Measurements from ENCODE around the gene TBC1D7. TPM values are rescaled to one million over a fixed set of nuclear protein-coding genes. Genes with fewer than 3 reads are reported as not detected.

Gene TBC1D7
- total RNA-seq, 1 experiment from 2014 or later, result 32.1 TPM

GRCh38 chr6:13285705-13286104, 42.6 kb downstream of the TBC1D7 start:
- no peaks in the 10 kb centered on the region for H3K9me3 ChIP-seq (ENCODE audit: low read depth, low read length, poor library complexity, severe bottlenecking)
- intact Hi-C loops (cut with micrococcal nuclease; ENCODE audit: unreplicated experiment), result no loop called here
- H3K4me3 ChIP-seq (ENCODE audit: low read depth, low read length, poor library complexity, severe bottlenecking), result no peak overlapping the region
- no peaks in the 10 kb centered on the region for H3K4me1 ChIP-seq (ENCODE audit: insufficient read depth, low read length, poor library complexity, severe bottlenecking)
- H3K27ac ChIP-seq (ENCODE audit: low read depth, low read length, poor library complexity, severe bottlenecking), result no peak overlapping the region
- CTCF ChIA-PET, result no interaction called here
- H3K27me3 ChIP-seq (replicated peaks; ENCODE audit: insufficient read depth, low read depth, low read length, poor library complexity), result no peaks in the 10 kb centered on the region
- POLR2A ChIA-PET (ENCODE audit: low non-redundant PET), result no interaction called here
- no peak for DNase-seq (ENCODE audit: low spot score)
- BruUV-seq (replicated peaks), result no TSS peak
- TF ChIP-seq, protein P1, sequence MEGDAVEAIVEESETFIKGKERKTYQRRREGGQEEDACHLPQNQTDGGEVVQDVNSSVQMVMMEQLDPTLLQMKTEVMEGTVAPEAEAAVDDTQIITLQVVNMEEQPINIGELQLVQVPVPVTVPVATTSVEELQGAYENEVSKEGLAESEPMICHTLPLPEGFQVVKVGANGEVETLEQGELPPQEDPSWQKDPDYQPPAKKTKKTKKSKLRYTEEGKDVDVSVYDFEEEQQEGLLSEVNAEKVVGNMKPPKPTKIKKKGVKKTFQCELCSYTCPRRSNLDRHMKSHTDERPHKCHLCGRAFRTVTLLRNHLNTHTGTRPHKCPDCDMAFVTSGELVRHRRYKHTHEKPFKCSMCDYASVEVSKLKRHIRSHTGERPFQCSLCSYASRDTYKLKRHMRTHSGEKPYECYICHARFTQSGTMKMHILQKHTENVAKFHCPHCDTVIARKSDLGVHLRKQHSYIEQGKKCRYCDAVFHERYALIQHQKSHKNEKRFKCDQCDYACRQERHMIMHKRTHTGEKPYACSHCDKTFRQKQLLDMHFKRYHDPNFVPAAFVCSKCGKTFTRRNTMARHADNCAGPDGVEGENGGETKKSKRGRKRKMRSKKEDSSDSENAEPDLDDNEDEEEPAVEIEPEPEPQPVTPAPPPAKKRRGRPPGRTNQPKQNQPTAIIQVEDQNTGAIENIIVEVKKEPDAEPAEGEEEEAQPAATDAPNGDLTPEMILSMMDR (conservative IDR thresholded peaks at IDR 0.05; ENCODE audit: low read depth, low read length), result no peak
- TF ChIP-seq EZH2 (IDR thresholded peaks at IDR 0.05; ENCODE audit: borderline replicate concordance, low read depth, low read length, poor library complexity, severe bottlenecking), result no peak
- peaks cover 5% of the 10 kb centered on the region for H3K36me3 ChIP-seq (ENCODE audit: insufficient read depth, low read length, poor library complexity, severe bottlenecking)

DNA sequence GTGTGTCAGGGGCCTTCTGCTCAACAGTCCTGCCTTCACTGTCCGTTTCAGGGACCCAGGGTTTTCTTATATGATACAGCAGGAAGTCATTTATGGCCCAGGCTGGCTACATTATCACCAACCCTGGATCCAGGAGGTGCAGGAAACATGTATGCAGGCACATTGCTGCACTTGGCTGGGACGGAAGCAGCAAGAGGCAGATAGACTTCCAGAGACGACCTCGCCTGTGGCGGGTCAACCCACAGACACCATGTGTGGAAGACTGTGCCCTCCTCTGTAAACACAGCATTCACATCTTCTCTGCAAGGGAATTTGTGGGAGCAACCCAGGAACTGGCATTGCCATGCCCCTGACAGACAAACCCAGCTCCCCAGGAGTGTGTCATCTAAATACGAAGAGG, 43.7 kb downstream of the TBC1D7 start:
- CTCF ChIA-PET, result no interaction called here
- no peaks in the 10 kb centered on the region for H3K36me3 ChIP-seq (ENCODE audit: insufficient read depth, low read length, poor library complexity, severe bottlenecking)
- H3K4me3 ChIP-seq (ENCODE audit: low read depth, low read length, poor library complexity, severe bottlenecking), result no peak overlapping the region
- no peaks in the 10 kb centered on the region for H3K9me3 ChIP-seq (ENCODE audit: low read depth, low read length, poor library complexity, severe bottlenecking)
- BruUV-seq (replicated peaks), result no TSS peak
- H3K27ac ChIP-seq (ENCODE audit: low read depth, low read length, poor library complexity, severe bottlenecking), result no peak overlapping the region
- no peak for DNase-seq (ENCODE audit: low spot score)
- TF ChIP-seq EZH2 (IDR thresholded peaks at IDR 0.05; ENCODE audit: borderline replicate concordance, low read depth, low read length, poor library complexity, severe bottlenecking), result no peak
- TF ChIP-seq, protein P1 (conservative IDR thresholded peaks at IDR 0.05; ENCODE audit: low read depth, low read length), result no peak
- POLR2A ChIA-PET (ENCODE audit: low non-redundant PET), result interaction anchor here (0.7 kb wide), 1 partner anchor 90 kb away, joined by 3 read pairs; no protein-coding TSS in a partner anchor
- no peaks in the 10 kb centered on the region for H3K4me1 ChIP-seq (ENCODE audit: insufficient read depth, low read length, poor library complexity, severe bottlenecking)
- no peaks in the 10 kb centered on the region for H3K27me3 ChIP-seq (replicated peaks; ENCODE audit: insufficient read depth, low read depth, low read length, poor library complexity)
- intact Hi-C loops (cut with micrococcal nuclease; ENCODE audit: unreplicated experiment), result no loop called here

- no peak for DNase-seq (ENCODE audit: low spot score)
- TF ChIP-seq EZH2 (IDR thresholded peaks at IDR 0.05; ENCODE audit: borderline replicate concordance, low read depth, low read length, poor library complexity, severe bottlenecking), result no peak
- TF ChIP-seq, protein P1 (conservative IDR thresholded peaks at IDR 0.05; ENCODE audit: low read depth, low read length), result no peak
- H3K4me3 ChIP-seq (ENCODE audit: low read depth, low read length, poor library complexity, severe bottlenecking), result no peak overlapping the region
- no peaks in the 10 kb centered on the region for H3K4me1 ChIP-seq (ENCODE audit: insufficient read depth, low read length, poor library complexity, severe bottlenecking)
- intact Hi-C loops (cut with micrococcal nuclease; ENCODE audit: unreplicated experiment), result no loop called here
- H3K9me3 ChIP-seq (ENCODE audit: low read depth, low read length, poor library complexity, severe bottlenecking), result no peaks in the 10 kb centered on the region
- H3K27me3 ChIP-seq (replicated peaks; ENCODE audit: insufficient read depth, low read depth, low read length, poor library complexity), result no peaks in the 10 kb centered on the region
- H3K27ac ChIP-seq (ENCODE audit: low read depth, low read length, poor library complexity, severe bottlenecking), result no peak overlapping the region
- no TSS peak for BruUV-seq (replicated peaks)
- H3K36me3 ChIP-seq (ENCODE audit: insufficient read depth, low read length, poor library complexity, severe bottlenecking), result no peaks in the 10 kb centered on the region
- ChIA-PET POLR2A (ENCODE audit: low non-redundant PET) (no interaction called here), CTCF (no interaction called here)
These were observed 45.0 kb downstream of the TBC1D7 start for GRCh38 chr6:13283331-13283730.

Data from A673 (cell line).